GM06990 (cell line): ENCODE data around the gene S100A14.

Experiments used
- DNase-seq: peaks from one replicate; pipeline ENCODE4 v3.0.0-alpha.2; 2011; ENCODE audit not compliant: insufficient read length; ENCODE audit errors: extremely low read depth
- H3K27me3 ChIP-seq: replicated peaks from 2 replicates; pipeline ENCODE4 v1.6.0; 2011; ENCODE audit warnings: low read length; ENCODE audit not compliant: control insufficient read depth, insufficient read depth
- H3K36me3 ChIP-seq: 2 replicates; pipeline ENCODE4 v1.5.1; 2011; ENCODE audit warnings: low read length; ENCODE audit not compliant: control insufficient read depth, insufficient read depth
- H3K4me3 ChIP-seq: replicated peaks from 2 replicates; pipeline ENCODE4 v1.5.1; 2011; ENCODE audit warnings: low read depth, mild to moderate bottlenecking, control low read depth, low read length
- TF ChIP-seq, protein P1 (sequence below): IDR thresholded peaks from 2 replicates; pipeline ENCODE4 v1.5.1; 2011; ENCODE audit warnings: low read length, control low read depth, mild to moderate bottlenecking, inconsistent platforms; ENCODE audit not compliant: insufficient read depth, poor library complexity, severe bottlenecking

S100A14 gene

DNA sequence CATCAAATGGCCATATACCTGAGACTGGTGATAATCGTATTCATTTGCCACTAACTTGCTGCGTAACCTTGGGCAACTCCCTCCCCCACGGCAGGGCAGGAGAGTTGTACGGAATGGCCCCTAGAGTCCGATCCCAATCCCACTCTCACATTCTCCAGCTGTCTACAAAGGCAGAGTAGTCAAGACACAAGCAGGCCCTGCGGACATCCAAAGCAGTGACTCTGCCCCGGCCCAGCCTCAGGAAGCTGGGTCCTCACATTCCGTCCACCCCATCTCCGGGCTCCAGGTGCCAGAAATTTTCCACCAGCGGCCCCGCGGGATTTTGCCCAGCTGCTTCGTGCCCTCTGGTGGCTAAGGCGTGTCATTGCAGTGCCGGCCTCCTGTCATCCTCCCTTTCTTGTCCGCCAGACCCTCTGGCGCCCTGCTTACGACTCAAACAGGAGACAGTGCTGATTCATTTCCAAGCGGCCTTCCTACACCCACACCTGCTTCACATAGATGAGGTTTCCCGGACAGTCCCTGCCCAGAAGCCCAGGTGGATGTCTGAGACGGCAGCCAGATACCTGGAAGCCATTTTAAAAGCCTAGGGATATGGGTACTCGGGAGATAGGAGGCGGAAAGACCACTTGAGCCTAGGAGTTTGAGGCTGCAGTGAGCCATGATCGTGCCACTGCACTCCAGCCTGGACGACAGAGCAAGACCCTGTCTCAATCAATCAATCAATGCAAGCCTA, 47.6 kb downstream of the S100A14 start:
- Histone ChIP-seq H3K27me3 (no peaks in the 10 kb centered on the region), H3K4me3 (no peak overlapping the region), H3K36me3 (no peaks in the 10 kb centered on the region)
- TF ChIP-seq, protein P1, sequence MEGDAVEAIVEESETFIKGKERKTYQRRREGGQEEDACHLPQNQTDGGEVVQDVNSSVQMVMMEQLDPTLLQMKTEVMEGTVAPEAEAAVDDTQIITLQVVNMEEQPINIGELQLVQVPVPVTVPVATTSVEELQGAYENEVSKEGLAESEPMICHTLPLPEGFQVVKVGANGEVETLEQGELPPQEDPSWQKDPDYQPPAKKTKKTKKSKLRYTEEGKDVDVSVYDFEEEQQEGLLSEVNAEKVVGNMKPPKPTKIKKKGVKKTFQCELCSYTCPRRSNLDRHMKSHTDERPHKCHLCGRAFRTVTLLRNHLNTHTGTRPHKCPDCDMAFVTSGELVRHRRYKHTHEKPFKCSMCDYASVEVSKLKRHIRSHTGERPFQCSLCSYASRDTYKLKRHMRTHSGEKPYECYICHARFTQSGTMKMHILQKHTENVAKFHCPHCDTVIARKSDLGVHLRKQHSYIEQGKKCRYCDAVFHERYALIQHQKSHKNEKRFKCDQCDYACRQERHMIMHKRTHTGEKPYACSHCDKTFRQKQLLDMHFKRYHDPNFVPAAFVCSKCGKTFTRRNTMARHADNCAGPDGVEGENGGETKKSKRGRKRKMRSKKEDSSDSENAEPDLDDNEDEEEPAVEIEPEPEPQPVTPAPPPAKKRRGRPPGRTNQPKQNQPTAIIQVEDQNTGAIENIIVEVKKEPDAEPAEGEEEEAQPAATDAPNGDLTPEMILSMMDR: peak; percentile 99
- peak; percentile 51 for DNase-seq

DNA sequence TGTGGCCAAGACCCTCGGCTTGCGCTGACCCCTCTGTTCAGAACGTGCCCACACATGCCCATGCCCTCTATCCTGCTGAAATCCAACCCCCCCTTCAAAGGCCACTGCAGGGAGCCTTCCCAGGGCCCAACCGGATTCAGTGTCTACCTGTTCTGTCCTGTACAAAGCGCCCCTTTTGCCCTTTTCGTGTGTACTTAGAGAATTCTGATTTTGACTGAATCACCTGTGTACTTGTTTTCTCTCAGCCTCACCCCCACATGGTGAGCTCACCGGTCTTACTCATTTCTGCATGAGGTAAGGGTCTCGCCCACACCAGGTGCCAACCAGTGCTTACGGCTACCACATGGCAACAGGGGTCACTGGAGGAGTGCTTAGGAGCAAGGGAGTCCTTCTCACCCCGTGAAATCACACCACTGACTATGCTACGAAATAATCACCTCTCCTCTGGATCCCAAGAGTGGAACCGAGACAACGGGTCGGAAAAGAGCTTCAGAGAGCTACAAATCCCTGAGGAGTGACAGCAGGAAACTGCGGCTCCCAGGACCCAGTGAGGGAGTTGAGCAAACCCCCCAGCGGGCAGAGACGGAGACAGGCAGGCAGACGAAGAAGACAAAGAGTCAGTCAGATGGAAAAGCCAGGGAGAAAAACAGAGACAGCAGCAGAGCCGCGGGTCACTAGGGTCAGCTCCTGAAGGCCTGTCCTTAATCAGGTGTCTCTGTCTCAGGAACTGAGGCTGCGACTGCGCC, 48.3 kb downstream of the S100A14 start:
- H3K4me3 ChIP-seq: no peak overlapping the region
- no peaks in the 10 kb centered on the region for H3K36me3 ChIP-seq
- TF ChIP-seq, protein P1: no peak
- DNase-seq: no peak
- H3K27me3 ChIP-seq: no peaks in the 10 kb centered on the region

DNA sequence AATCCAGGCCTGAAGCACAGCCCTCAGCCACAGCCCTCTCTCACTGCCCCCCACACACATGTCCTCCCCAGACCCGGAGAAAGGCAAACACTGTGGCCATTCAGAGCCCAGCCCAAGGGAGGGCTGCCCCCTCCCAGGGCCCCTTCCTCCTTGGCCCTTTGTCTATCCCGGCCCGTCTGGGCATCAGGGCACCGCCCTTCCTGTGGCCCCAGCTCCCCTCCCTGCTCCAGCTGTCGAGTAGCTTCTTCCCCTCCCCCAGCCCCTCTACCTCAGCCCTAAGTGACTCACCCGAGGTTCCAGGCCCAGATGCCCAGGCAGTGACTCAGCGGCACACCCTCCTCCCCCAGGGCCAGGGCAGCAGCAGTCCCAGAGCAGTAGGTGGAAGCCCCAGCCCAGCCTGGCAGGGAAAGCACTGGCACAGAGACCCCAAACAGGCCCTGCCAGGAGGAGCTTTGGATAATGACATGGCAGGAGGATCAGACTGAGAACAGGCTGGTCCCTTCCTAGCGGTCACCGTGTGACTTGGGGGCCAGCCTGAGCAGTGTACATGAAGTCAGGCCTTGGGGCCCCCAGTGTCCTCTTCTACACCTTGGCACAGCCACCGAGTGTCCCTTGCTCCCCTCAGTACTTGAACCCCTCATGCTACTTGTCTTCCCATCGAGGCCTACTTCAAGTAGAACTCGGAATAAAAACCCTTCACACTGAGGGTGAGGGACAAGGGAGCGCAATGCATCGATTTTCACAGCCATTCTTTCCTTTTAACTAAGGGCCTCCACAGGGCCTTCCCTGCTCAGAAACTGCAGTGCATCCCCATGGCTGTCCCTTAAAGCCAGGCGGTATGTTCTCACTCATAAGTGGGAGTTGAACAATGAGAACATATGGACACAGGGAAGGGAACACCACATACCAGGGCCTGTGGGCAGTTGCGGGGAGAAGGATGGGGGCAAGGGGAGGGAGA, 49.4 kb downstream of the S100A14 start:
- no peak overlapping the region for H3K4me3 ChIP-seq
- H3K36me3 ChIP-seq: no peaks in the 10 kb centered on the region
- peak; percentile 59 for DNase-seq
- H3K27me3 ChIP-seq: no peaks in the 10 kb centered on the region
- TF ChIP-seq, protein P1: no peak

DNA sequence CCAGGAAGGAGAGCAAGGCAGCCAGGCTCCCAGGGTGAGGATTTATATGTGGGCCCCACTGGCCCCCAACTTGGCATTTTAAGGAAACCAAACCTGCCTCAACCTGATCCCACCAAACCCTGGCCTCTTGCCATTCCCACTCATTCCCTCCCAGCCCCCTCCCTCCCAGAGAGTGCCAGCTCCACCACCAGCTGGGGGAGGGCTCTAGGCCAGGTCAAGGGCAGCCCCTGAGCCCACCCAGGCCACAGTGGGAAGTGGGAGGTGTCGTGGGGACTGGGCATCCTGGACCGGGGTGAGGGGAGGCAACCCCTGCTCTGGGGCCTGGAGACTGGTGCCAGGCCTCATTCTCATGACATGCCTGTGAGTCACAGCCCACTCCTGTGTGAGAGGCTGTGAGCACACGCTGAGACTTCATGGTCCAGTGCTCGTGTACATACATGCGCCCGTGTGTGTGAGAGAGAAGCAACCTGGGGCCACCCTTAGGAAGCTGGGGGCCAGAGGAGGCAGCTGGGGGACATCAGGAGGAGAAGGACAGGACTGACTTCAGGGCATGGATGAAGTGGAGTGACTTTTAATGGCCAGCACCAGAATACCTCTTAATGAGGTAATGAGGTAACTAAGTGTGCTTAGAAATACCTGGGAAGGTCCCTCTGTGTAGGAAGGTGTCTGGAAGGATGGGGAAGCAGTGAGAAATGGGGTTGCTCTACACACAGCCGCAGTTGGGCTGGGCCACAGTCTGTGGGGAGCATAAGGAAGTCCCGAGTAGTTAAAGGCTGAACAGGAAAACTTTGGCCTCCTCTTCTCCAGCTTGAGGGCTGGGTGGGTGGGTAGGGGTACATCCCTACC, 50.4 kb downstream of the S100A14 start, which contains the start of gene S100A2:
TSS of gene S100A2 (minus strand) at position 316 of the 846 bp plus-strand sequence. CDS start 1,967 bp downstream, outside the sequence.
- Histone ChIP-seq H3K27me3 (no peaks in the 10 kb centered on the region), H3K36me3 (no peaks in the 10 kb centered on the region), H3K4me3 (no peak within 1 kb of the TSS)
- peak; percentile 44 for DNase-seq
- TF ChIP-seq, protein P1: no peak
